ENCODE results near the gene ZDHHC3. TPM values are rescaled to one million over a fixed set of nuclear protein-coding genes. Genes with fewer than 3 reads are reported as not detected.

The ZDHHC3 gene
- total RNA-seq, 1 experiment from 2014 or later = 49.5 TPM

- no peaks in the 10 kb centered on the region for H3K4me1 ChIP-seq (ENCODE audit: control insufficient read depth, insufficient read depth, low read length)
- H3K27ac ChIP-seq (ENCODE audit: low read length) = no peak overlapping the region
- CTCF ChIA-PET = interaction anchor here (0.5 kb wide), 1 partner anchor 190 kb away, joined by 4 read pairs; no protein-coding TSS in a partner anchor
- H3K27me3 ChIP-seq (ENCODE audit: control insufficient read depth, insufficient read depth, low read length) = no peaks in the 10 kb centered on the region
- in situ Hi-C loops (cut with HindIII; ENCODE audit: low pct_unique_long_range_greater_than_20kb, low sequenced_read_pairs) (no loop called here), intact Hi-C loops (cut with micrococcal nuclease; ENCODE audit: unreplicated experiment) (loop anchor here (10.0 kb wide), 1 partner anchor 304 kb away; no protein-coding TSS in a partner anchor)
- no peaks in the 10 kb centered on the region for H3K9me3 ChIP-seq (ENCODE audit: control insufficient read depth, insufficient read depth, low read depth, low read length)
- H3K36me3 ChIP-seq (ENCODE audit: control insufficient read depth, insufficient read depth, low read length) = no peaks in the 10 kb centered on the region
- no peak overlapping the region for H3K4me3 ChIP-seq (ENCODE audit: low read depth in 2 of 2, low read length in 2 of 2)
- DNase-seq (ENCODE audit: low read depth, low spot score) = no peak
- ATAC-seq = no peak
- POLR2A ChIA-PET = no interaction called here
- no peak for TF ChIP-seq REST (IDR thresholded peaks at IDR 0.05; ENCODE audit: insufficient read depth in 1 of 2, low read depth in 2 of 2, low read length in 1 of 2)
- TF ChIP-seq TCF7L2 (IDR thresholded peaks at IDR 0.05; ENCODE audit: low read depth, low read length) = 0 out of 2 replicates have a peak, but pooled peaks have one; percentile 15
- no TSS peak for BruUV-seq (replicated peaks)
These were observed 44.6 kb upstream of the ZDHHC3 start for GRCh38 chr3:45020534-45020933.

DNA sequence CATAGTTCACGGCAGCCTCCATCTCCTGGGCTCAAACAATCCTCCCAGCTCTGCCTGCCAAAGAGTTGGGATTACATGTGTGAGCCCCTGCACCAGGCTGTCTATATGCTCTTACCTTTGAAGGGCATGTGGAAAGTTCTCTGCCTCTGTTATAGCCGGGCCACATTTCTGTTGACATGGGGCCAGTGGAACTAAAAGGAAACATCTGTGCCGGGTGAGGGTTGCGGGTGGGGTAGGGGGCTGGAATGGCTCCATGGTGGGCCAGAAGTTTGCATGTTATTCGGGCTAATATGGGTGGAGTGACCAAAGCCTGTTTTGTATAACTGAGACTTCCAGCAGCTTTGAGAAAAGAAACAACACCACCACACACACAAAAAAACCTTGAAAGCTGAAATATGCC lies 41.8 kb upstream of the ZDHHC3 start:
- DNase-seq (ENCODE audit: low read depth, low spot score) (no peak), ATAC-seq (no peak)
- no peak overlapping the region for H3K4me3 ChIP-seq (ENCODE audit: low read depth in 2 of 2, low read length in 2 of 2)
- no peak overlapping the region for H3K27ac ChIP-seq (ENCODE audit: low read length)
- ChIA-PET CTCF (no interaction called here), POLR2A (no interaction called here)
- no peaks in the 10 kb centered on the region for H3K9me3 ChIP-seq (ENCODE audit: control insufficient read depth, insufficient read depth, low read depth, low read length)
- TF ChIP-seq CTCF (IDR thresholded peaks at IDR 0.05) = no peak
- TF ChIP-seq SIN3A (IDR thresholded peaks at IDR 0.05; ENCODE audit: borderline replicate concordance, insufficient read depth, low read depth, low read length) = no peak
- no peak for TF ChIP-seq TCF7L2 (IDR thresholded peaks at IDR 0.05; ENCODE audit: low read depth, low read length)
- TF ChIP-seq POLR2AphosphoS5 (IDR thresholded peaks at IDR 0.05; ENCODE audit: low read depth, low read length) = no peak
- no peak for TF ChIP-seq REST (IDR thresholded peaks at IDR 0.05; ENCODE audit: insufficient read depth in 1 of 2, low read depth in 2 of 2, low read length in 1 of 2)
- in situ Hi-C loops (cut with HindIII; ENCODE audit: low pct_unique_long_range_greater_than_20kb, low sequenced_read_pairs) (no loop called here), intact Hi-C loops (cut with micrococcal nuclease; ENCODE audit: unreplicated experiment) (no loop called here)
- no peaks in the 10 kb centered on the region for H3K36me3 ChIP-seq (ENCODE audit: control insufficient read depth, insufficient read depth, low read length)
- no peaks in the 10 kb centered on the region for H3K27me3 ChIP-seq (ENCODE audit: control insufficient read depth, insufficient read depth, low read length)
- no peaks in the 10 kb centered on the region for H3K4me1 ChIP-seq (ENCODE audit: control insufficient read depth, insufficient read depth, low read length)
- BruUV-seq (replicated peaks) = no TSS peak
